Ovary (tissue), 9 donors: ENCODE results near the gene PALB2. TPM values are rescaled to one million over a fixed set of nuclear protein-coding genes. Genes with fewer than 3 reads are reported as not detected.

Experiments
- DNase-seq, 5 donors: peaks; one replicate each; pipeline ENCODE4 v3.0.0-alpha.2; 2019 to 2020
- H3K27ac ChIP-seq, 2 donors: fragments of 200-600 bp; one replicate each; pipeline versions ENCODE4 v1.5.1 to v1.8.0; 2019 to 2022
- H3K27me3 ChIP-seq: fragments of 200-600 bp; one replicate; pipeline ENCODE4 v1.8.0; 2022
- H3K36me3 ChIP-seq: fragments of 200-600 bp; sonication (generic); one replicate; pipeline ENCODE4 v1.5.1; 2019
- H3K4me1 ChIP-seq: one replicate; pipeline ENCODE4 v1.8.1; 2013; ENCODE audit warnings: mild to moderate bottlenecking, moderate library complexity; ENCODE audit not compliant: insufficient read depth
- H3K4me3 ChIP-seq: fragments of 200-600 bp; sonication (generic); one replicate; pipeline ENCODE4 v1.5.1; 2017
- H3K9me3 ChIP-seq, 2 donors: fragments of 200-600 bp in 1 of 2; sonication (generic) in 1 of 2; one replicate each; pipeline versions ENCODE4 v1.5.1 to v1.8.1; 2013 to 2019; ENCODE audit warnings: mild to moderate bottlenecking in 1 of 2, moderate library complexity in 1 of 2
- CTCF ChIP-seq, 3 donors: fragments of 450-650 bp in 2 of 3; fragments of 200-600 bp in 1 of 3; IDR thresholded peaks; one replicate each; pipeline versions ENCODE4 v1.5.1 to v1.8.0; 2016 to 2022; ENCODE audit warnings: antibody characterized with exemption in 3 of 3, mild to moderate bottlenecking in 1 of 3
- EP300 ChIP-seq: sonication (generic); formaldehyde crosslinking; IDR thresholded peaks from one replicate; pipeline ENCODE4 v1.6.1; 2017; ENCODE audit warnings: antibody characterized with exemption
- POLR2A ChIP-seq: fragments of 450-650 bp; IDR thresholded peaks from one replicate; pipeline ENCODE4 v1.6.1; 2017; ENCODE audit warnings: antibody characterized with exemption, mild to moderate bottlenecking, moderate library complexity
- WGBS, 3 donors: extraction: QIAGEN DNeasy Blood & Tissue Kit in 1 of 3; methylation state at CpG; one replicate each; pipeline versions ENCODE4 v1.1.5 to v1.1.7; 2013 to 2017; 5-methylcytosine and 5-hydroxymethylcytosine counted together
- intact Hi-C, 4 donors: fragments of 100-400 bp; cut with DNase I; formaldehyde crosslinking; loops; one replicate each; pipeline versions ENCODE4 v1.11.0 to v1.15.1; 2022 to 2023
- polyA plus RNA-seq, 2 donors: library from polyadenylated mRNA; stranded (reverse); fragments of 200-250 nt in 1 of 2; fragments of 350-450 nt in 1 of 2; fragmentation: Illumina TruSeq in 1 of 2; extraction: RNeasy Lipid Tissue Mini Kit (QIAGEN cat#74804) in 1 of 2; gene quantifications; one replicate each; pipeline ENCODE4 v1.2.3, GENCODE V29; 2013 to 2014
- total RNA-seq, 7 donors: library from RNA; depleted of rRNA in 2 of 7; stranded (reverse); fragments of >200 nt in 2 of 7; fragmentation: NEBNext Ultra II Directional in 3 of 7; extraction: Animal tissue kit (Norgen Biotek cat#: 25700) in 3 of 7; gene quantifications; one replicate each; pipeline versions ENCODE4 v1.1.0 to v1.2.4, GENCODE V29; 2016 to 2023
- donor health status: DM: no; HTN: no; CAD: no; lungs with moderate emphysema.
- donor health status: DM: no; HTN: no; CAD: no.
- donor health status: Bipolar disorder and iron deficiency.
- donor health status: DM: yes; HTN: yes; CAD: no.
- donor health status: DM: no; HTN: no; CAD: no.
- donor health status: DM: yes; HTN: yes; CAD: no.

Gene PALB2
- total and polyA plus RNA-seq, 9 donors = 6.1 to 13.7 (median 9.9) TPM

GRCh38 chr16:23668873-23669272, 27.8 kb upstream of the PALB2 start:
- TF ChIP-seq POLR2A = no peak
- TF ChIP-seq EP300 = no peak
- no peak for TF ChIP-seq CTCF (IDR thresholded peaks at IDR 0.05)
- no peak for DNase-seq
- Histone ChIP-seq H3K9me3 (no peaks in the 10 kb centered on the region), H3K4me1 (no peaks in the 10 kb centered on the region), H3K27me3 (no peaks in the 10 kb centered on the region), H3K4me3 (no peak overlapping the region), H3K36me3 (no peaks in the 10 kb centered on the region), H3K27ac (no peak overlapping the region)
- intact Hi-C loops = no loop called here
- 91 to 97% (median 95%) methylated on average over 4 of the region's 4 CpGs for WGBS, 3 donors

GRCh38 chr16:23668225-23668624, 27.1 kb upstream of the PALB2 start:
- no peaks in the 10 kb centered on the region for H3K9me3 ChIP-seq
- DNase-seq = no peak
- no peaks in the 10 kb centered on the region for H3K36me3 ChIP-seq
- no peak overlapping the region for H3K27ac ChIP-seq
- WGBS, 3 donors = 8 to 35% (median 18%) methylated on average over 1 of the region's 1 CpG
- H3K4me3 ChIP-seq = no peak overlapping the region
- intact Hi-C loops = no loop called here
- no peaks in the 10 kb centered on the region for H3K27me3 ChIP-seq
- H3K4me1 ChIP-seq = no peaks in the 10 kb centered on the region
- no peak for TF ChIP-seq EP300
- TF ChIP-seq POLR2A = no peak
- no peak for TF ChIP-seq CTCF (IDR thresholded peaks at IDR 0.05)

- no peaks in the 10 kb centered on the region for H3K27me3 ChIP-seq
- no peaks in the 10 kb centered on the region for H3K4me1 ChIP-seq
- WGBS, 3 donors = 92 to 96% (median 93%) methylated on average over 6 of the region's 6 CpGs
- DNase-seq = no peak
- H3K9me3 ChIP-seq = no peaks in the 10 kb centered on the region
- no peak overlapping the region for H3K27ac ChIP-seq
- no peak for TF ChIP-seq POLR2A
- TF ChIP-seq CTCF (IDR thresholded peaks at IDR 0.05) = no peak
- no peak for TF ChIP-seq EP300
- no peaks in the 10 kb centered on the region for H3K36me3 ChIP-seq
- H3K4me3 ChIP-seq = no peak overlapping the region
- intact Hi-C loops = no loop called here
These were observed 26.2 kb upstream of the PALB2 start for GRCh38 chr16:23667355-23667659.

GRCh38 chr16:23666571-23667354, 25.7 kb upstream of the PALB2 start:
- Histone ChIP-seq H3K4me3 (no peak overlapping the region), H3K27ac (no peak overlapping the region), H3K36me3 (no peaks in the 10 kb centered on the region), H3K4me1 (no peaks in the 10 kb centered on the region), H3K9me3 (no peaks in the 10 kb centered on the region), H3K27me3 (no peaks in the 10 kb centered on the region)
- intact Hi-C loops = no loop called here
- DNase-seq = no peak
- TF ChIP-seq EP300 (no peak), CTCF (IDR thresholded peaks at IDR 0.05) (no peak), POLR2A (no peak)
- 89 to 93% (median 89%) methylated on average over 7 of the region's 7 CpGs for WGBS, 3 donors
